GM21825 (cell line): ENCODE measurements around the gene CTCF.

Experiments
- ATAC-seq: cut with Tn5 transposase; IDR thresholded peaks from one replicate; pipeline ENCODE4 v1.9.1; 2021; ENCODE audit warnings: mild to moderate bottlenecking, moderate library complexity; ENCODE audit not compliant: unreplicated experiment

Gene CTCF

DNA sequence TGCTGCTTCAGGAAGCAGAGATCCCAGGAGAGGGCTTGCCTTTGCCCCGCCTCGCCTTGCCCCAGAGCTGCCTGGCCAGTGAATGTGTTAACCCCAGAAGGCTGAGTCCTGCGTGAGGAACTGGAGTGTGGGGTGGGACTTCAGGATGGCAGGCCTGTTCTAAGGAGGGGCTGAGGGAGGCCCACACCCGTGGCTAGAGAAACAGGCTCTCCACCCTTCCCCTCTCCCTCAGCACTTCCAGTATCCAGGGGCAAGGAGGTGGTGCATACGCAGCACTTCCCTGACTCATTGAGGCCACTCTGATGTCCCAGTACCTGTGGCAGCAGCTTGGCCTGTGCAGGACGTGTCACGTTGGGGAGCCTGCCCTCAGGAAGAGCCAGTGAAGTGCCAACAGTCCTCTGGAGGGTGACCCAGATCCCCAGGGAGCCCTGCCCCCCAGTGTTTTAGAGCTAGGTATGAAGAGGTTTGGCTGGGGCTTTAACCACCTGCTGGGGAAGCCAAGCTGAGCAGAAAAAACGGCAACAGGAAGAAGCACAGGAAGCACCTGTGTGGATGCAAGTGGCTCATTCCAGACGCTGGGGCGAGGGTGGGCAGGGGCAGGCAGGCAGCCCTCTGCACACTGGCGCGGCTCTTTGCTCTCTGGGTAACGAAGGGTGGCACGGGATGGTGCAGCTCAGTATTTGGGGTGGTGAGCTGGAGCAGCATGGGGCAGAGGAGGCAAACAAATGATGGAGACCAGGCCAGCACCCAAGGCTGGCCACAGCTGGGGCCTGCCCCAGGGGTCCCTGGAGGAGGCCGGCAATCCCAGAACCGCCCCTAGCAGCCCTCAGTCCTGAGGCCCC is 14.7 kb upstream of the CTCF start:
- peak; percentile 35 for ATAC-seq

DNA sequence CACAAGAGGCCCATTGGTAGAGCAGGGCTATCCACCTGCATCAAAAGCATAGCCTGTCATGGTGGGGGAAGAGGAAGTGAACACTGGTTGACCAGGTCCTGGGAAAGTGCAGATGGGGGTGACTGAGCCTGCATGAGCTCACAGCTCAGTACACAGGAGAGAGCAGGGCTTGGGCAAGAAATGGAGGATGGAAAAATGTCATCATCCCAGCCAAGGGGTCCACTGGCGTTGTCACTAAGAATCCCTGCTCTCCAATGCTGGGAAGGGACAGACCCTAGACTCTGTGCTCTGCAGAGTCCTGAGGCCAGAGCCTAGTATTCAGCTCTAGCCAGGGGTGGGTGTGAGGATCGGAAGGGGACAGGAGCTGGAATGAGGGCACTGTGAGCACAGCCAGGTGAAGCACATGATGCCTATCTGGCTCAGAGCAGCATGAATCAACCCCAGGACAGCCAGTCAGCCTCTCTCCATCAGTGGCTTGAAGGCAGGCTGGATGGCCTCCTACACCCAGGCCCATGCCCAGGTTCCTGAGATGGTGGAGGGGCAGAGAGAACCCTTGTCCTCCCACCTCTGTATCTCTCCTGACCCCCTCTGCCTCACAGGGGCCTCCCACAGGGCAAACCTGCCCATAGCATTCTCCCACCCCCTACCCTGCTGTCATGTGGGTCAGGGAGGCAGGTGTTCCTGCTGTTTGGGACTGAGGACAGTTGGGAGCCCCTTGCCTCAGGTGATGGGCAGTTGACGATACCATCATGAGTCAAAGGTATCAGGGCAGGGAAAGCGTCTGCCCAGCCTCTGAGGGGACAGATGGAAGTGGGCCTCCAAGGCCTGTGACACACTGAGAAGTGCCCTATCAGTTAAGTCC is 13.8 kb upstream of the CTCF start:
- peak; percentile 32 for ATAC-seq

- ATAC-seq, result no peak
These were observed 13.1 kb upstream of the CTCF start for GRCh38 chr16:67549240-67549639.

DNA sequence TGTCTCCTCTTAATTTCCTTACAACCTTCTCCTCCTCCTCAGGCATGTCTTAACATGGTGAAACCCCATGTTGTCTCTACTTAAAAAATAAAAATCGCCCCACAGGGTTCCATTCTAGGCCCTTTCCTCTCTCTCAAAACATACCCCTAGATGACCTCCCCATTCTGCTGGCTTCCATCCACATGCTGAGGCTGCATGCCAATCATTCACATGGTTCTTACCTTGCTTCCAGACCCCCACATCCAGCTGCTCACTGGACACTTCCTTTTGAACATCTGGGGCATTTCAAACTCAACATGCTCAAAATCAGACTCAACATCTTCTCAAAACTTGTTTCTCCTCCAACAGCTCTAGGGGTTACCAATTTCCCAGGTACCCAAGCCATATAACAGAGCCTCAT is 12.4 kb upstream of the CTCF start:
- no peak for ATAC-seq

GRCh38 chr16:67551091-67551490 is 11.2 kb upstream of the CTCF start:
- ATAC-seq, result no peak

DNA sequence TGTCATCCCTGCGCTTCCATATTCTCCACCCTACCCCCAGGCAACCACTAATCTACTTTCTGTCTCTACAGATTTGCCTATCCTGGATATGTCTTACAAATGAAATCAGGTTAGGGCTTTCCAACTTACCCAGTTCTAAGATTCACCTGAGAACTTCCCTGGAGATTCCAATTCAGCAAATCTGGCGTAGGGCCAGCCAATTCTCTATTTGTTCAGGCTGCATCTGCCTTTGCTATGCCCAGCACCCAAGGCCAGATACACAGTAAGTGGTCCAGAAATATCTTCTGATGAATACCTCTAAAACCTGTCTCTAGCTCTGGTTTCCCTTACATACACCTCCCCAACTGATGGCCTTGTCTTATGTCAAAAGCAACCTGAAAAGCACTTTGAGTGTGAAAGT is 10.4 kb upstream of the CTCF start:
- ATAC-seq, result no peak

DNA sequence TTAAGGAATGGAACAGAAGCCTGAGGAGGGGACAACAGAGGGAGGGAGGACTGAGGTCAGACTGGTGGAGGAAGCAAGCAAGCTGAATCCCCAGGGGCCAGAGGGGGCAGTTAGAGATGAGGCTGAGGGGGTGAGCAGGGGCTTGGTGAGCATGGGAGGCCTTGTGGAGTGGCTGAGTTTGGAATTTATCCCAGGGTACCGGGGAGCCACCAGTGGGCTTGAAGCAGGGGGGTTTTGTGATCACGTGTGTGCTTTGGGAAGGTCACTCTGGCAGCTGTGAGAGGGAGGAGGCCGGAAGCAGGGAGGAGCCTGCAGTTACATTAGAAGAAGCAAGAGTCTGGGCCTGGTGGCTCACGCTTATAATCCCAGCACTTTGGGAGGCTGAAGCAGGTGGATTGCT is 9.8 kb upstream of the CTCF start:
- ATAC-seq, result no peak

- ATAC-seq, result no peak
These were observed 6.5 kb upstream of the CTCF start for GRCh38 chr16:67555795-67556212.

DNA sequence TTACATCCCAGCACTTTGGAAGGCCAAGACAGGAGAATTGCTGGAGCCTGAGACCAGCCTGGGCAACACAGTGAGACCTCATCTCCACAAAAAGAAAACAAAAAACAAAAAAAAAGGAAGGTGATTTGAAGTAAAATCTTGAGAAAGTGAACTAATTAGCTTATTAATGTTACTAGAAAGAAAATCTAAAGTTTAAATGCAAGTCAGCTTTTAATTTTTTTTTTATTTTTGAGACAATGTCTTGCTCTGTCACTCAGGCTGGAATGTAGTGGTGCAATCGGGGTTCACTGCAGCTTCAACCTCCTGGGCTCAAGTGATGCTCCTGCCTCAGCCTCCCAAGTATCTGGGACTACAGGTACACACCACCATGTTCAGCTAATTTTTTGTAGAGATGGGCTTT is 3.5 kb upstream of the CTCF start:
- ATAC-seq, result no peak

- ATAC-seq, result no peak
These were observed 1.4 kb upstream of the CTCF start for GRCh38 chr16:67560827-67561342.

- no peak for ATAC-seq
These were observed 864 bp upstream of the CTCF start for GRCh38 chr16:67561501-67561823.

- ATAC-seq, result peak; percentile 75
These were observed 351 bp upstream of the CTCF start for GRCh38 chr16:67561824-67562525.

- ATAC-seq, result peak; percentile 13
These were observed 787 bp downstream of the CTCF start for GRCh38 chr16:67562918-67563707.

- no peak for ATAC-seq
These were observed 1.6 kb downstream of the CTCF start for GRCh38 chr16:67563708-67564468.

DNA sequence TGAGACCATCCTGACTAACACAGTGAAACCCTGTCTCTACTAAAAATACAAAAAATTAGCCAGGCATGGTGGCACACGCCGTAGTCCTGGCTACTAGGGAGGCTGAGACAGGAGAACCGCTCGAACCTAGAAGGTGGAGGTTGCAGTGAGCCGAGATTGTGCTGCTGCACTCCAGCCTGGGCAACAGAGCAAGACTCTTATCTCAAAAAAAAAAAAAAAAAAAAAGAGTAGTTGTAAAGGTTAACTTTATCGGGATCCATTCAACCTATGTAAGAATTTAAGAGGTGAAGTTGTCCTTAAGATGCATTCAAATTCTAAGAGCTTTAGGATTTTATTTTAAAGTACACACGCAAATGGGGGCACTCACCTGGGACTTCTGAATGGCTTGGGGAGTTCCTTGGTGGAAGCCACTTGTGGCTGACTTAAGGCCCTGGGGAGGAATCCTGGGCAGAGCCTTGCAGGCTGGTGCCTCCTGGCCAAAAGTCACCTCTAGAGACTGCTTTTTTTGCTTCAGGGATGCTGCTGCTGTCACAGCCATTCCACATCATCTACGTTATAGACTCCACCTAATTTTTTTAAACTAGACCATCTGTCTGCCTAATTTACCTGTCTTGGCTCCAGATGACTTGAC is 3.3 kb downstream of the CTCF start:
- no peak for ATAC-seq

- ATAC-seq, result no peak
These were observed 9.1 kb downstream of the CTCF start for GRCh38 chr16:67571464-67571863.

DNA sequence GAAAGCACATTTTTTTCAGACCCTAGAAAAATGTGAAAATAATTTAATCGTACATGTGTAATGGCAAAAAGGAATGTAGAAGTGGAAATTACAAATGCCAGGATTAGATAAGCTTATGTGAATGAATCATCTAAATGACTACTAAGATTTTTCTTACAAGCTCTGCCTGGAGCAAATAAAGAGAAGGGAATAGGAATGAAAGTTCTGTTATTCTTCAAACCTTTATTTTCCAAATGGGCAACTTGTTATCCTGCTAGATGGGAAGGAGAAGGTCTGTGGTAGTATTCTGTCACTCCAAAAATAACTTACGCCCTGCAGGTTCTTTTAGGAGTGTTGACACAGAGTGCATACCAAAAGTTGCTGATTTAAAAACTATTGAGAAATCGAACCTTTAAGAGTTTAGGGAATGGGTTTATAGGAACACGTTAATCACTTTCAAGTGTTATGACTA is 9.7 kb downstream of the CTCF start:
- ATAC-seq, result no peak

DNA sequence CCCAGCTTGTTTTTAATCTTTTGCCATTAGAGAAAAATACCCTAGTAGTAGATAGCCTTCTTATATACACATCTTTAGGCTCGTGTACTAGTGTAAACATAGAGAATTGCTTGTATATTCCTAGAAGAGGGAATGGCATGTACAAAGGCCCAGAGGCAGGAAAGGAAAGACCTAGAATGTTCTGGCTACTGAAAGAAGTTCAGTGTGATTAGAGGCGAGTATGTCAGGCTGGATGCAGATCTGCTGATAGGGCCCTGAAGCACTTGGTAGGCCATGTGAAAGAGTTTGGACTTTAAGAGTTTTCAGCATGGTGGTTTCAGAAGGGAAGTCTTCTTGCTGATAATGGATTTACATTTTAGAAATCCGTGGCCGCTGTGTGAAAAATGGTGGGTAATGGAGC is 17.4 kb downstream of the CTCF start:
- no peak for ATAC-seq

DNA sequence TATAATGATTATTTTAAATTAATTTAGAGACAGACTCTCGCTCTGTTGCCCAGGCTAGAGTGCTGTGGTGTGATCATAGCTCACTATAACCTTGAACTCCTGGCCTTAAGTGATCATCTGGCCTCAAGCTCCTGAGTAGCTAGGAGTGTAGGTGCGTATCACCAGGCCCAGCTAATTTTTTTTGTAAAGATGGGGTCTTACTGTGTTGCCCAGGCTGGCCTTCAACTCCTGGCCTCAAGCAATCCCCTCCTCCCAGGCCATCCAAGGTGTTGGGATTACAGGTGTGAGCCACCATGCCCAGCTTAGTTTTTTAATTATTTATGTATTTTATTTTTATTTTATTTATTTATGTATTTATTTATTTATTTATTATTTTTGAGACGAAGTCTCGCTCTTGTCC is 17.9 kb downstream of the CTCF start:
- no peak for ATAC-seq
